B cell (primary cell): ENCODE measurements around the gene BBOX1. TPM values are rescaled to one million over a fixed set of nuclear protein-coding genes. Genes with fewer than 3 reads are reported as not detected.
"Not testable (repeated sequence)": the region's sequence is repeated elsewhere in the genome, so short reads cannot be mapped to it uniquely, and the experiment has no call there.

Experiments
- ATAC-seq: fragments of 200-7000 bp; cut with Tn5 transposase; one replicate; pipeline ENCODE4 v1.10.0; 2021; ENCODE audit warnings: low read depth, mild to moderate bottlenecking, moderate number of reproducible peaks, moderate library complexity
- CTCF ChIA-PET: fragments of 350-600 bp; sonication (Branson Sonifier 250); formaldehyde crosslinking; loops from one replicate; lab custom pipeline; 2021; ENCODE audit warnings: antibody characterized with exemption, inconsistent platforms; lab: Charles Lee
- POLR2A ChIA-PET: fragments of 350-600 bp; sonication (Branson Sonifier 250); formaldehyde crosslinking; loops from one replicate; lab custom pipeline; 2021; ENCODE audit warnings: antibody characterized with exemption; lab: Charles Lee
- DNase-seq: peaks from one replicate; pipeline ENCODE4 v3.0.0; 2013
- H2AFZ ChIP-seq: 2 replicates; pipeline ENCODE4 v1.6.1; 2012; ENCODE audit warnings: mild to moderate bottlenecking, low read depth, low read length; ENCODE audit not compliant: insufficient read depth, poor library complexity, severe bottlenecking
- H3K27ac ChIP-seq, 2 donors: 1 replicate in 1 of 2; 2 replicates in 1 of 2; pipeline ENCODE4 v1.5.1; 2012 to 2013; ENCODE audit warnings: low read length in 2 of 2, mild to moderate bottlenecking in 2 of 2, moderate library complexity in 1 of 2
- H3K27me3 ChIP-seq, 4 experiments: fragments of 200-600 bp in 1 of 4; sonication (generic) in 1 of 4; replicated peaks in 1 of 4; 1 replicate in 2 of 4; 2 replicates in 2 of 4; pipeline versions ENCODE4 v1.6.1 to v1.7.0; 2013 to 2016; ENCODE audit warnings: low read length in 3 of 4, mild to moderate bottlenecking in 2 of 4, mixed read lengths in 1 of 4, moderate library complexity in 1 of 4; ENCODE audit not compliant: insufficient read depth in 4 of 4, control insufficient read depth in 3 of 4; ENCODE audit errors: control extremely low read depth in 1 of 4
- H3K36me3 ChIP-seq, 2 experiments: replicated peaks in 1 of 2; 1 replicate in 1 of 2; 2 replicates in 1 of 2; pipeline versions ENCODE4 v1.6.1 to v1.7.1; 2013; ENCODE audit warnings: low read length in 1 of 2; ENCODE audit not compliant: insufficient read depth in 2 of 2, control insufficient read depth in 1 of 2; ENCODE audit errors: control extremely low read depth in 1 of 2, extremely low read depth in 1 of 2
- H3K4me1 ChIP-seq, 2 donors: fragments of 200-600 bp in 1 of 2; sonication (generic) in 1 of 2; 1 replicate in 1 of 2; 2 replicates in 1 of 2; pipeline versions ENCODE4 v1.5.1 to v1.6.1; 2013 to 2017; ENCODE audit warnings: low read length in 2 of 2; ENCODE audit not compliant: control insufficient read depth in 2 of 2, insufficient read depth in 2 of 2
- H3K4me2 ChIP-seq: replicated peaks from 2 replicates; pipeline ENCODE3; 2012; ENCODE audit warnings: mild to moderate bottlenecking, low read depth, low read length; ENCODE audit not compliant: poor library complexity, severe bottlenecking
- H3K4me3 ChIP-seq, 5 experiments: fragments of 200-600 bp in 1 of 5; sonication (generic) in 1 of 5; 1 replicate in 3 of 5; 2 replicates in 2 of 5; pipeline versions ENCODE4 v1.5.1 to v1.7.0; 2011 to 2016; ENCODE audit warnings: low read length in 4 of 5, mild to moderate bottlenecking in 4 of 5, low read depth in 2 of 5, control low read depth in 1 of 5, moderate library complexity in 1 of 5; ENCODE audit not compliant: insufficient read depth in 1 of 5; ENCODE audit errors: control extremely low read depth in 1 of 5, extremely low read depth in 1 of 5
- H3K79me2 ChIP-seq: fragments of 200-600 bp; sonication (generic); one replicate; pipeline ENCODE4 v1.6.0; 2016; ENCODE audit warnings: low read length; ENCODE audit not compliant: control insufficient read depth, insufficient read depth
- H3K9ac ChIP-seq: fragments of 200-600 bp; sonication (generic); 2 replicates; pipeline ENCODE4 v1.6.1; 2017; ENCODE audit warnings: mild to moderate bottlenecking, low read length, moderate library complexity
- H3K9me3 ChIP-seq, 3 donors: one replicate each; pipeline versions ENCODE4 v1.6.1 to v1.7.1; 2013; ENCODE audit warnings: low read length in 2 of 3; ENCODE audit not compliant: control insufficient read depth in 2 of 3, insufficient read depth in 1 of 3; ENCODE audit errors: control extremely low read depth in 1 of 3
- H4K20me1 ChIP-seq: 2 replicates; pipeline ENCODE4 v1.6.0; 2012; ENCODE audit warnings: mild to moderate bottlenecking, low read length; ENCODE audit not compliant: insufficient read depth, control insufficient read depth, poor library complexity, severe bottlenecking
- H3K27ac Mint-ChIP-seq: one replicate; pipeline ENCODE4 v1.8.0; 2021; ENCODE audit warnings: mixed read lengths
- H3K27me3 Mint-ChIP-seq: one replicate; pipeline ENCODE4 v1.8.0; 2021; ENCODE audit warnings: mixed read lengths
- H3K4me1 Mint-ChIP-seq: one replicate; pipeline ENCODE4 v1.8.0; 2021; ENCODE audit warnings: mixed read lengths
- H3K4me3 Mint-ChIP-seq: one replicate; pipeline ENCODE4 v1.8.0; 2021; ENCODE audit warnings: mixed read lengths
- H3K9me3 Mint-ChIP-seq: one replicate; pipeline ENCODE4 v1.8.0; 2022; ENCODE audit warnings: mixed read lengths; ENCODE audit not compliant: insufficient read depth
- CTCF ChIP-seq: fragments of 200-600 bp; IDR thresholded peaks from one replicate; pipeline ENCODE4 v1.8.0; 2022; ENCODE audit warnings: antibody characterized with exemption, mild to moderate bottlenecking
- EZH2 ChIP-seq: IDR thresholded peaks from 2 replicates; pipeline ENCODE4 v1.6.1; 2012; ENCODE audit warnings: borderline replicate concordance, low read depth, mild to moderate bottlenecking, moderate library complexity, low read length; ENCODE audit not compliant: insufficient read depth, poor library complexity, severe bottlenecking
- WGBS: methylation state at CpG from one replicate; pipeline ENCODE4 v1.1.5; 2013; ENCODE audit warnings: missing lambda C conversion rate; ENCODE audit not compliant: insufficient coverage; 5-methylcytosine and 5-hydroxymethylcytosine counted together
- intact Hi-C: fragments of 100-400 bp; cut with micrococcal nuclease; formaldehyde crosslinking; loops from one replicate; pipeline ENCODE4 v1.10.0; 2022
- polyA plus RNA-seq: library from polyadenylated mRNA; depleted of rRNA; stranded (reverse); fragments of >200 nt; gene quantifications from 2 replicates; pipeline ENCODE4 v1.2.3, GENCODE V29; 2012
- total RNA-seq, 2 donors: library from RNA; stranded (reverse); fragments of 120-200 nt in 1 of 2; gene quantifications; 1 replicate in 1 of 2; 2 replicates in 1 of 2; pipeline versions ENCODE4 v1.2.3 to v1.2.4, GENCODE V29; 2013 to 2022

BBOX1 gene
- total and polyA plus RNA-seq, 2 donors (not counting 1 experiment from before 2014, with no cell fraction given) = not detected

DNA sequence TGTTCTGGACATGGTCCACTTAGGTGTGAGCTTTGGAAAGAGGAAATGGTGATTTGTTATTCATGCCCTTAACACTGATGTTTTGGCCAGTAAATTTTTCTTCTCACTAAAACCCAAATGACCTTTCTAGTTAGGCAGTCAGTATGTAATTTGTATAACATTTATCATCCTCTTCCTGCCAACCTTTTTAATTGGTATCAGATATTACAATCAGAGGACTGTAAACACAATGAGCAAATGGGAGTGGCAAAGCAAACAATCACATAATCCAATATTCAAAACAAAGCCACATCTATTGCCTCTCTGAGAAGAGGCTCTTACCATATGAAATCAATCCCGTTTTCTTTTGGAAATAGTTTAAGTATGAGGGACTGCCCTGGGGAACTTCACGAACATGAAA lies 49.1 kb downstream of the BBOX1 start:
- Histone ChIP-seq H3K4me2 (no peak overlapping the region), H3K27me3 (no peaks in the 10 kb centered on the region), H3K4me3 (no peak overlapping the region), H3K9ac (no peak overlapping the region), H2AFZ (no peak overlapping the region), H3K9me3 (peaks cover 0 to 4% (median 0%) of the 10 kb centered on the region in 3 donors), H3K36me3 (no peaks in the 10 kb centered on the region), H3K27ac (no peak overlapping the region), H3K79me2 (no peaks in the 10 kb centered on the region), H3K4me1 (no peaks in the 10 kb centered on the region), H4K20me1 (no peaks in the 10 kb centered on the region)
- ATAC-seq = no peak
- intact Hi-C loops = no loop called here
- H3K9me3 Mint-ChIP-seq = peaks cover 7% of the 10 kb centered on the region
- CTCF ChIA-PET = no interaction called here
- no peak for DNase-seq
- H3K4me3 Mint-ChIP-seq = no peak overlapping the region
- H3K27me3 Mint-ChIP-seq = no peaks in the 10 kb centered on the region
- POLR2A ChIA-PET = no interaction called here
- no peaks in the 10 kb centered on the region for H3K4me1 Mint-ChIP-seq
- WGBS = no CpG with 5 or more reads among the region's 2 CpGs
- TF ChIP-seq EZH2 = no peak
- no peak for TF ChIP-seq CTCF
- no peak overlapping the region for H3K27ac Mint-ChIP-seq

DNA sequence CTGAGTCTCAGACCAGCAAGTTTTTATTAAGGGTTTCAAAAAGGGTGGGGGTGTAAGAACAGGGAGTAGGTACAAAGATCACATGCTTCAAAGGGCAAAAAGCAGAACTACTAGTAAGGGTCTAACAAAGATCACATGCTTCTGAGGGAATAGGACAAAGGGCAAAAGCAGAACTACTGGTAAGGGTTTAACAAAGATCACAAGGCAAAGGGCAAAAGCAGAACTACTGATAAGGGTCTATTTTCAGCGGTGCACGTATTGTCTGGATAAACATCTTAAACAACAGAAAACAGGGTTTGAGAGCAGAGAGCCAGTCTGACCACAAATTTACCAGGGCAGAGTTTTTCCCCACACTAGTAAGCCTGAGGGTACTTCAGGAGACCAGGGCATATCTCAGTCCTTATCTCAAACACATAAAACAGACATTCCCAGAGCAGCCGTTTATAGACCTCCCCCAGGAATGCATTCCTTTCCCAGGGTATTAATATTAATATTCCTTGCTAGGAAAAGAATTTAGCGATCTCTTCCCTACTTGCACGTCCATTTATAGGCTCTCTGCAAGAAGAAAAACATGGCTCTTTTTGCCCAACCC lies 49.8 kb downstream of the BBOX1 start:
- POLR2A ChIA-PET, H3K27me3 Mint-ChIP-seq: not testable (repeated sequence)
- 62% methylated on average over 2 of the region's 5 CpGs for WGBS

More for the DNA sequence above, 49.8 kb downstream of the BBOX1 start:
- H3K36me3 ChIP-seq, intact Hi-C loops, H3K27me3 ChIP-seq, ATAC-seq, H3K4me3 ChIP-seq, H3K27ac Mint-ChIP-seq, H3K9ac ChIP-seq, H3K9me3 ChIP-seq, H4K20me1 ChIP-seq, H3K27ac ChIP-seq, H3K9me3 Mint-ChIP-seq, CTCF ChIA-PET, DNase-seq, H2AFZ ChIP-seq, H3K4me3 Mint-ChIP-seq, H3K4me1 ChIP-seq, H3K79me2 ChIP-seq, H3K4me1 Mint-ChIP-seq, H3K4me2 ChIP-seq: not testable (repeated sequence)
